Effector memory CD4-positive, alpha-beta T cell (primary cell): ENCODE results near the gene HRAS.

Experiments used
- DNase-seq, 3 donors: peaks; one replicate each; pipeline ENCODE4 v3.0.0-alpha.2; 2020
- H3K27ac ChIP-seq: 2 replicates; pipeline ENCODE4 v1.7.0; 2013; ENCODE audit warnings: mild to moderate bottlenecking, low read length, moderate library complexity; ENCODE audit not compliant: insufficient read depth, poor library complexity, severe bottlenecking
- H3K27me3 ChIP-seq: replicated peaks from 2 replicates; pipeline ENCODE4 v1.7.0; 2013; ENCODE audit warnings: mild to moderate bottlenecking, low read length; ENCODE audit not compliant: insufficient read depth, control insufficient read depth, poor library complexity, severe bottlenecking
- H3K36me3 ChIP-seq: 2 replicates; pipeline ENCODE4 v1.7.0; 2013; ENCODE audit warnings: mild to moderate bottlenecking, low read length, moderate library complexity; ENCODE audit not compliant: control insufficient read depth, insufficient read depth
- H3K4me1 ChIP-seq: 2 replicates; pipeline ENCODE4 v1.7.0; 2013; ENCODE audit warnings: low read length, mild to moderate bottlenecking; ENCODE audit not compliant: control insufficient read depth, insufficient read depth, poor library complexity, severe bottlenecking
- H3K4me3 ChIP-seq: 2 replicates; pipeline ENCODE4 v1.7.0; 2013; ENCODE audit warnings: low read length, low read depth, mild to moderate bottlenecking; ENCODE audit not compliant: insufficient read depth, poor library complexity, severe bottlenecking
- H3K9me3 ChIP-seq: 2 replicates; pipeline ENCODE4 v1.7.0; 2013; ENCODE audit warnings: mild to moderate bottlenecking, low read length, moderate library complexity; ENCODE audit not compliant: control insufficient read depth

HRAS gene

GRCh38 chr11:553083-553987 lies 18.0 kb upstream of the HRAS start:
- no peak overlapping the region for H3K4me3 ChIP-seq
- no peak for DNase-seq
- no peaks in the 10 kb centered on the region for H3K27me3 ChIP-seq

GRCh38 chr11:551596-551995 lies 16.2 kb upstream of the HRAS start:
- Histone ChIP-seq H3K27ac (no peak overlapping the region), H3K4me1 (peaks cover 14% of the 10 kb centered on the region), H3K4me3 (no peak overlapping the region), H3K27me3 (no peaks in the 10 kb centered on the region), H3K9me3 (no peaks in the 10 kb centered on the region), H3K36me3 (no peaks in the 10 kb centered on the region)
- no peak for DNase-seq

More at GRCh38 chr11:553083-553987, 18.0 kb upstream of the HRAS start:
- H3K9me3 ChIP-seq: no peaks in the 10 kb centered on the region
- no peaks in the 10 kb centered on the region for H3K36me3 ChIP-seq
- no peak overlapping the region for H3K27ac ChIP-seq
- peaks cover 14% of the 10 kb centered on the region for H3K4me1 ChIP-seq

- no peaks in the 10 kb centered on the region for H3K9me3 ChIP-seq
- no peaks in the 10 kb centered on the region for H3K27me3 ChIP-seq
- no peak overlapping the region for H3K4me3 ChIP-seq
- H3K4me1 ChIP-seq: peaks cover 14% of the 10 kb centered on the region
- H3K36me3 ChIP-seq: no peaks in the 10 kb centered on the region
- DNase-seq: no peak
- no peak overlapping the region for H3K27ac ChIP-seq
These were observed 15.8 kb upstream of the HRAS start for GRCh38 chr11:551131-551530.

GRCh38 chr11:550746-551085 lies 15.3 kb upstream of the HRAS start:
- no peaks in the 10 kb centered on the region for H3K9me3 ChIP-seq
- no peaks in the 10 kb centered on the region for H3K36me3 ChIP-seq
- peaks cover 13% of the 10 kb centered on the region for H3K4me1 ChIP-seq
- H3K27ac ChIP-seq: no peak overlapping the region
- no peaks in the 10 kb centered on the region for H3K27me3 ChIP-seq
- no peak for DNase-seq
- H3K4me3 ChIP-seq: no peak overlapping the region

GRCh38 chr11:550021-550745 lies 14.8 kb upstream of the HRAS start:
- Histone ChIP-seq H3K36me3 (no peaks in the 10 kb centered on the region), H3K27ac (no peak overlapping the region), H3K4me3 (no peak overlapping the region), H3K27me3 (no peaks in the 10 kb centered on the region), H3K9me3 (no peaks in the 10 kb centered on the region), H3K4me1 (peaks cover 8% of the 10 kb centered on the region)
- DNase-seq: no peak

- Histone ChIP-seq H3K27ac (no peak overlapping the region), H3K4me3 (no peak overlapping the region), H3K27me3 (no peaks in the 10 kb centered on the region), H3K4me1 (no peaks in the 10 kb centered on the region), H3K36me3 (no peaks in the 10 kb centered on the region), H3K9me3 (no peaks in the 10 kb centered on the region)
- DNase-seq: no peak
These were observed 13.6 kb upstream of the HRAS start for GRCh38 chr11:548700-549603.

- DNase-seq: no peak
- Histone ChIP-seq H3K27ac (no peak overlapping the region), H3K36me3 (no peaks in the 10 kb centered on the region), H3K4me1 (no peaks in the 10 kb centered on the region), H3K27me3 (no peaks in the 10 kb centered on the region), H3K9me3 (no peaks in the 10 kb centered on the region), H3K4me3 (no peak overlapping the region)
These were observed 9.8 kb upstream of the HRAS start for GRCh38 chr11:545171-545570.

GRCh38 chr11:544817-545166 lies 9.4 kb upstream of the HRAS start:
- no peaks in the 10 kb centered on the region for H3K9me3 ChIP-seq
- H3K4me1 ChIP-seq: no peaks in the 10 kb centered on the region
- DNase-seq: no peak
- H3K27ac ChIP-seq: no peak overlapping the region
- no peak overlapping the region for H3K4me3 ChIP-seq
- no peaks in the 10 kb centered on the region for H3K27me3 ChIP-seq
- no peaks in the 10 kb centered on the region for H3K36me3 ChIP-seq

GRCh38 chr11:541433-541885 lies 6.1 kb upstream of the HRAS start:
- DNase-seq: no peak
- no peaks in the 10 kb centered on the region for H3K36me3 ChIP-seq
- no peaks in the 10 kb centered on the region for H3K27me3 ChIP-seq
- no peak overlapping the region for H3K4me3 ChIP-seq
- H3K9me3 ChIP-seq: no peaks in the 10 kb centered on the region
- peaks cover 16% of the 10 kb centered on the region for H3K4me1 ChIP-seq
- H3K27ac ChIP-seq: no peak overlapping the region
